ENCODE measurements around the gene FOXM1. TPM values are rescaled to one million over a fixed set of nuclear protein-coding genes. Genes with fewer than 3 reads are reported as not detected.

Gene FOXM1
- total RNA-seq, 4 donors from 2014 or later: 5.9 to 28.7 (median 14.2) TPM

DNA sequence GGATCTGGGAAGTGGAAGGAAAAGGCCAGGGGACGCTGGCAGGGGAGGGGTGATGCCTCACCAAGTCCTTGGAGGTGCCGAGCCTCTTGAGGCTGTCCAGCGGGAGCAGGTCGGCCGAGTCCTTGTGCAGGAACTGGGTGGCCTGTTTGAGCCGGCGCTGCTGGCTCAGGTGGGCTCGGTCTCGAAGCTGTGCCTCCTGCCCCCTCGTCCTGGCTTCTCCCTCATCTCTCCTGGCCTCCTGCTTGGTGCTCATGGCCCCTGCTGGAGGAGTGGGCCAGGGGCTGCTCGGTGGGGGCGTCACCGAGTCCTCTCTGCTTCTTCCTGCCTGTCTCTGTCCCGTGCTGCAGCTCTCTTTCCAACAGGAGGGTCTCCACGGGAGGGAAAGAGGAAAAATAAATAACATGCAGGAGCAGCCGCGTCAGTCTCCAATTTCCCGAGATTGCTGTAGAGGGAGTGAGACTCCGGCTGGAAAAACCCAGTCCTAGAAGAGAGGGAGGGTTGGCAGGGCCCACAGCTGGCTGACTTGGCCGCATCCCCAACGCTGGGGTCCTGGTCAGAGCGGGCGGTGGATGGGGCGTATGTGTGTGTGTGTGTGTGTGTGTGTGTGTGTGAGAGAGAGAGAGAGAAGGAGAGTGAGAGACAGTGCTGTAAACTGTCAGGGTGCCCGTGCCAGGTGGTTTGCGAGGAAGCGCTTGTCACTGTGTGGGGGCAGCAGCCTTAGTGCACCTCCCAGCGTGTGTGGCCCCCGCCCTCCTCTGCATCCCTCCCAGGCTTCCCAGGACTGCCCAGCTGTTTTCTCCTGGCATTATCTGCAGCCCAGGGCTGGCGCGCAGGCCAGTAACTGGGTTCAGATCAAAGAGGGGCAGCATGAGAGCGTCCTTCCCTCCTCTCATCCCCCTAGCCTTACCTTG, 42.1 kb downstream of the FOXM1 start, which contains the start of gene NRIP2:
Gene NRIP2 (minus strand): TSS at position 455 of the 911 bp plus-strand sequence. CDS start 52 bp downstream, at position 403.
- Histone ChIP-seq H3K4me3 (peak within 1 kb of the TSS in 3 of 4 donors; percentile 8 to 39 (median 26)), H3K27ac (peak within 1 kb of the TSS in 2 of 4 donors; percentile 18 to 44), H3K36me3 (peaks cover 0 to 54% (median 0%) of the 10 kb centered on the region in 3 donors), H3K27me3 (no peaks in the 10 kb centered on the region), H3K4me1 (peaks cover 0 to 27% (median 4%) of the 10 kb centered on the region in 3 donors), H3K9me3 (no peaks in the 10 kb centered on the region)
- intact Hi-C loops (cut with DNase I): no loop called here
- TF ChIP-seq POLR2A (IDR thresholded peaks at IDR 0.05): no peak
- TF ChIP-seq CTCF (IDR thresholded peaks at IDR 0.05): no peak
- 17 to 40% methylated on average over 12 to 15 of the region's 32 CpGs for WGBS, 2 donors
- no peak for DNase-seq

DNA sequence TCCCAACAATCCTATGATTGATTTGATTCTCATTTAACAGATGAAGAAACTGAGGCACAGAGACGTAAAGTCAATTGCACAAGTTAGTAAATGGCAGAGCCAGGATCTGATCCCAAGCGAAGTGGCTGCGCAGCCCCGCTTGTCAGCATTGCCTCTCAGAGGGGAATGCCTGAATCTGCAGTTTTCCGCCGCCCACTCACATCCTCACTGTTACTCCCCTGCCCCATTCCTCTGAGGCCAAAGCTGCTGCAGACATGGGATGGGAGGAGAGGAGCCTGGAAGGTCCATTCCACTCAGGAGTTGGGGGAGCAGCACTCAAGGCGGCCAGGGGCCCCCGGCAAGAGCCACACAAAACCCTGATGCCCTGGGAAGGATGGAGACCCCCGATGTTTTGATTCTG, 43.2 kb downstream of the FOXM1 start:
- H3K27ac ChIP-seq: no peak overlapping the region
- no peaks in the 10 kb centered on the region for H3K9me3 ChIP-seq
- WGBS, 2 donors: 66 to 77% methylated on average over 5 to 9 of the region's 9 CpGs
- no peaks in the 10 kb centered on the region for H3K27me3 ChIP-seq
- TF ChIP-seq POLR2A (IDR thresholded peaks at IDR 0.05) (no peak), CTCF (IDR thresholded peaks at IDR 0.05) (no peak)
- H3K36me3 ChIP-seq: peaks cover 0 to 55% (median 0%) of the 10 kb centered on the region in 3 donors
- DNase-seq: no peak
- H3K4me3 ChIP-seq: peak overlapping the region in 2 of 4 donors; percentile 26 to 39
- peaks cover 0 to 27% (median 4%) of the 10 kb centered on the region in 3 donors for H3K4me1 ChIP-seq
- intact Hi-C loops (cut with DNase I): no loop called here

DNA sequence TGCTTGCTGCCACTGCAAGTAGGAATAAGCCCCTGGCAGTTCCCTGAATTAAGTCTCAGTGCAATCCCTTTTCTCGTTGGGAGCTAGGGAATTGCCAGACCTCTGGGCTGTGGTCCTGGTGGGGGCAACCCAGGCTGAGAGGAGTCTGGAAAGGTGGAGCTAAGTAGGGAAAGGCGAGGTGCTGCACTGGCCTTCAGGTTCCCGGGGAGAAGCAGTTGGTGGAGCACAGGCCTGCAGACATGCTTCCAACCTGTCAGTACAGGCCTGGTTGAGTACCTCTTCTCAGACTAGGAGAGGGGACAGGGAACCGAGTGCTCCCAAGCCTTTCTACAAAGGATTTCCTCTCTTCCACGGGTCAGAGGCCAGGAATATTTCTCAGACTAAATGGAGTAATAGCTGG, 43.6 kb downstream of the FOXM1 start:
- intact Hi-C loops (cut with DNase I): no loop called here
- H3K27me3 ChIP-seq: no peaks in the 10 kb centered on the region
- peak overlapping the region in 1 of 4 donors; percentile 6 for H3K27ac ChIP-seq
- H3K9me3 ChIP-seq: no peaks in the 10 kb centered on the region
- H3K4me3 ChIP-seq: peak overlapping the region in 1 of 4 donors; percentile 39
- peaks cover 0 to 27% (median 4%) of the 10 kb centered on the region in 3 donors for H3K4me1 ChIP-seq
- TF ChIP-seq CTCF (IDR thresholded peaks at IDR 0.05): no peak
- TF ChIP-seq POLR2A (IDR thresholded peaks at IDR 0.05): no peak
- 16 to 29% methylated on average over 3 to 4 of the region's 5 CpGs for WGBS, 2 donors
- peaks cover 0 to 55% (median 0%) of the 10 kb centered on the region in 3 donors for H3K36me3 ChIP-seq
- DNase-seq: no peak

- DNase-seq: no peak
- Histone ChIP-seq H3K4me3 (no peak overlapping the region), H3K27me3 (no peaks in the 10 kb centered on the region), H3K27ac (peak overlapping the region in 1 of 4 donors; percentile 6), H3K4me1 (peaks cover 0 to 27% (median 4%) of the 10 kb centered on the region in 3 donors), H3K36me3 (peaks cover 0 to 55% (median 0%) of the 10 kb centered on the region in 3 donors), H3K9me3 (no peaks in the 10 kb centered on the region)
- intact Hi-C loops (cut with DNase I): no loop called here
- WGBS, 2 donors: 86 to 95% methylated on average over 2 to 3 of the region's 6 CpGs
- TF ChIP-seq POLR2A (IDR thresholded peaks at IDR 0.05): no peak
- TF ChIP-seq CTCF (IDR thresholded peaks at IDR 0.05): no peak
These were observed 44.3 kb downstream of the FOXM1 start for GRCh38 chr12:2832550-2833127.

DNA sequence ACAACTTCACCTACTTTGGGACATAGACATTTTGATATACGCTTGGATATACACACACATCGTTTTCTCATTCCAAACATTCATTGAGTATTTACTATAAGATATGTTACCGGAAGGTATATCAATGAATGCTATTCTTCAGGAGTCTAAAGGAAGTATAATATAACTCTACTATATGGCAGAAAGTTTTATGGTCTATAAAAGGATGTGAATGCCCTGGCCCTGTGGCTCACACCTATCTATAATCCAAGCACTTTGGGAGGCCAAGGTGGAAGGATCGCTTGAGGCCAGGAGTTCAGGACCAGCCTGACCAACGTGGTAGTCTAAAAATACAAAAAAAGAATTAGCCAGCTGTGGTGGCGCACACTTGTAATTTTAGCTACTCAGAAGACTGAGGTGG, 47.7 kb downstream of the FOXM1 start:
- DNase-seq: no peak
- TF ChIP-seq POLR2A (IDR thresholded peaks at IDR 0.05) (no peak), CTCF (IDR thresholded peaks at IDR 0.05) (no peak)
- H3K4me1 ChIP-seq: peaks cover 0 to 14% (median 0%) of the 10 kb centered on the region in 3 donors
- H3K27ac ChIP-seq: no peak overlapping the region
- H3K9me3 ChIP-seq: no peaks in the 10 kb centered on the region
- intact Hi-C loops (cut with DNase I): no loop called here
- peaks cover 1 to 80% (median 14%) of the 10 kb centered on the region in 3 donors for H3K36me3 ChIP-seq
- no peaks in the 10 kb centered on the region for H3K27me3 ChIP-seq
- 92 to 94% methylated on average over 6 of the region's 6 CpGs for WGBS, 2 donors
- H3K4me3 ChIP-seq: no peak overlapping the region

All from esophagus squamous epithelium (tissue), 5 donors.